Immature natural killer cell (primary cell): Measurements from ENCODE around the gene NDUFA7. TPM values are rescaled to one million over a fixed set of nuclear protein-coding genes. Genes with fewer than 3 reads are reported as not detected.
"Not testable (repeated sequence)": the region's sequence is repeated elsewhere in the genome, so short reads cannot be mapped to it uniquely, and the experiment has no call there.

Experiments
- DNase-seq, 3 donors: peaks; one replicate each; pipeline ENCODE4 v3.0.0; 2022; ENCODE audit warnings: mixed read lengths in 1 of 3
- H3K27ac Mint-ChIP-seq, 6 donors: one replicate each; pipeline ENCODE4 v1.8.0; 2020; ENCODE audit warnings: mixed read lengths in 6 of 6, mild to moderate bottlenecking in 5 of 6, inconsistent platforms in 4 of 6, moderate library complexity in 3 of 6
- H3K27me3 Mint-ChIP-seq, 3 donors: one replicate each; pipeline ENCODE4 v1.8.0; 2020 to 2021; ENCODE audit warnings: low read depth in 3 of 3, mild to moderate bottlenecking in 3 of 3, mixed read lengths in 3 of 3, moderate library complexity in 3 of 3, inconsistent platforms in 1 of 3
- H3K36me3 Mint-ChIP-seq, 3 donors: one replicate each; pipeline ENCODE4 v1.8.0; 2020; ENCODE audit warnings: mixed read lengths in 3 of 3, inconsistent platforms in 2 of 3, mild to moderate bottlenecking in 2 of 3
- H3K4me1 Mint-ChIP-seq, 2 donors: one replicate each; pipeline ENCODE4 v1.8.0; 2020; ENCODE audit warnings: inconsistent platforms in 2 of 2, mild to moderate bottlenecking in 2 of 2, mixed read lengths in 2 of 2, moderate library complexity in 1 of 2
- H3K4me3 Mint-ChIP-seq, 5 donors: one replicate each; pipeline ENCODE4 v1.8.0; 2020; ENCODE audit warnings: mild to moderate bottlenecking in 5 of 5, mixed read lengths in 5 of 5, inconsistent platforms in 3 of 5, moderate library complexity in 3 of 5
- H3K9me3 Mint-ChIP-seq, 6 donors: one replicate each; pipeline ENCODE4 v1.8.0; 2020; ENCODE audit warnings: mild to moderate bottlenecking in 6 of 6, mixed read lengths in 6 of 6, inconsistent platforms in 4 of 6, moderate library complexity in 3 of 6
- polyA plus RNA-seq, 3 donors: library from polyadenylated mRNA; unstranded; fragments of 300-500 nt; fragmentation: Illumina TruSeq; gene quantifications; one replicate each; pipeline ENCODE4 v1.2.3, GENCODE V29; 2021

The NDUFA7 gene
- polyA plus RNA-seq, 3 donors from 2014 or later: 95.2 to 173 (median 132) TPM

DNA sequence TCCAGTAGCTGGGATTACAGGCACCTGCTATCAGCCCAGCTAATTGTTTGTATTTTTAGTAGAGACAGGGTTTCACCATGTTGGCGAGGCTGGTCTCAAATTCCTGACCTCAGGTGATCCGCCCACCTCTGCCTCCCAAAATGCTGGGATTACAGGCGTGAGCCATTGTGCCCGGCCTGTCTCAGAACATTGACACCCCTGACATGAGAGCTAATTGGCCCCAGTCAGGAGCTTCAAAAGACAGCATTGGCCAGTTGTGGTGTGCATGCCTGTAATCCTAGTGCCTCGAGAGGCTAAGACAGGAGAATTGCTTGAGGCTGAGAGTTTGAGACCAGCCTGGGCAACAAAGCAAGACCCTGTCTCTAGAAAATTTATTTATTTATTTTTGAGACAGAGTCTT lies 31.7 kb upstream of the NDUFA7 start:
- not testable (repeated sequence) for H3K36me3 Mint-ChIP-seq, H3K9me3 Mint-ChIP-seq, H3K27ac Mint-ChIP-seq, H3K27me3 Mint-ChIP-seq, DNase-seq, H3K4me3 Mint-ChIP-seq, H3K4me1 Mint-ChIP-seq

DNA sequence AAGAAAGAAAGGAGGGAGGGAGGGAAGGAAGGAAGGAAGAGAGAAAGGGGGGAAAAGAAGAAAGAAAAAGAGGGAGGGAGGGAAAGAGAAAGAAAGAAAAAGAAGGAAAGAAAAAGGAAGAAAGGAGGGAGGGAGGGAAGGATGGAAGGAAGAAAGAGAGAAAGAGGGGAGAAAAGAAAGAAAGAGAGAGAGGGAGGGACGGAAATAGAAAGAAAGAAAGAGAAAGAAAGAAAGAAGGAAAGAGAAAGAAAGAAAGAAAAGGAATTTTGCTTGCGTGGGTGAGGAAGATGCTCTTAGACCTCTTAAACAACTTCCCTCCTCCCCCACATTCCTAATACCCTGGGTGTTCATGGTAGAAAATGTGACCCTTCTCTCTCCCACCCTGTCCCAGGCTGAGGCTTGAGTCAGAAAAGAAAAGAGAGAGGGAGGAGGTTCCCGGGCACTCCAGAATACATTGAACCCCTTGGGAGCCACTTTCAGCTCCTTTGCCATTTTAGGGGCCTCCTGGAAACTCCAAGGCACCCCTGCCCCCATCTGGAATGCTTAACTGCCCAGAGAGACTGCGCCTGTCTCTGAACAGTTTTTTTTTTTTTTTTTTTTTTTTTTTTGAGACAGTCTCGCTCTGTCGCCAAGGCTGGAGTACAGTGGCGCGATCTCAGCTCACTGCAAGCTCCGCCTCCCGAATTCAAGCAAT lies 31.1 kb upstream of the NDUFA7 start:
- Mint-ChIP-seq H3K27ac (no peak overlapping the region), H3K27me3 (peaks cover 4 to 9% (median 8%) of the 10 kb centered on the region in 3 donors), H3K36me3 (no peaks in the 10 kb centered on the region), H3K4me1 (peaks cover 2 to 5% of the 10 kb centered on the region in 2 donors), H3K4me3 (no peak overlapping the region), H3K9me3 (no peaks in the 10 kb centered on the region)
- no peak for DNase-seq

DNA sequence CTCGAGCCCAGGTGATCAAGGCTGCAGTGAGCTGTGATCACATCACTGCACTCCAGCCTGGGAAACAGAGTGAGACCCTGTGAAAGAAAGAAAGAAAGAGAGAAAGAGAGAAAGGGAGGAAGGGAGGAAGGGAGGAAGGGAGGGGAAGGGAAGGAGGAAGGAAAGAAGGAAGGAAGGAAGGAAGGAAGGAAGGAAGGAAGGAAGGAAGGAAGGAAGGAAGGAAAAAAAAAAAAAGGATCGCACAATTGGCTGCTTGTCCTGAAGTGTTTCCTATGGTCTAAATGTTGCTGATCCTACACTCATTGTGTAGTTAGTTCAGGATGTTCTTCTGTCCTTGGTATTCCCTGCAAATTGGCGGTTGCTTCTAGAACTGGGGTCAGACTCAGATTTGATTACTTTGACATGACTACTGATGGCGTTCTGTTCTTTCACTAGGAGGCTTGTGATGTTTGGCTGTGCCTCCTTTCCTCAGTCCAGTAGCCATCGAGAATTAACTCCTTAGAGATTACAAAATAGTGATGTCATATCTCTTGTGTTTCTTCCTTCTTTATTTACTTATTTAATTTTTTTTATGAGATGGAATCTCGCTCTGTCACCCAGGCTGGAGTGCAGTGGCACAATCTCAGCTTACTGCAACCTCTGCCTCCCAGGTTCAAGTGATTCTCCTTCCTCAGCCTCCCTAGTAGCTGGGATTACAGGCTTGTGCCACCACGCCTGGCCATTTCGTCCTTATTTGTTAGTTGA lies 28.6 kb upstream of the NDUFA7 start:
- peaks cover 4 to 11% (median 8%) of the 10 kb centered on the region in 3 donors for H3K27me3 Mint-ChIP-seq
- not testable (repeated sequence) for H3K9me3 Mint-ChIP-seq, H3K27ac Mint-ChIP-seq

DNA sequence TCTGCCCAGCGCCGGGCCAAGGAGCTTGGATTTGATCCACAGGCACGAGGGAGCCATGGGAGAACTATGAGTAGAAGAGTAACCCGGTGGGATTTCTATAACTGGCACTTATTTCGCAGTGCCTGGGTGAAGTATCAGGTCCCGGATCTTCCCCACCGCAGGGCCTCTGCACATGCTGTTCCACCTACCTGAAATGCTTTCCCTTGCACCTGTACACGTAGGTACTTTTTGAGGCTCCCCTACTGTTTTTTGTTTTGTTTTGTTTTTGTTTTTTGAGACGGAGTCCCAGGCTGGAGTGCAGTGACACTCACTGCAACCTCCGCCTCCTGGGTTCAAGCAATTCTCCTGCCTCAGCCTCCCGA lies 22.3 kb upstream of the NDUFA7 start:
- Mint-ChIP-seq H3K4me1 (peaks cover 19 to 25% of the 10 kb centered on the region in 2 donors), H3K4me3 (peak overlapping the region; percentile 86 to 90 (median 87)), H3K36me3 (no peaks in the 10 kb centered on the region), H3K27ac (peak overlapping the region; percentile 39 to 92 (median 86)), H3K27me3 (peaks cover 0 to 8% (median 6%) of the 10 kb centered on the region in 3 donors), H3K9me3 (no peaks in the 10 kb centered on the region)
- DNase-seq: no peak

More for the DNA sequence above, 28.6 kb upstream of the NDUFA7 start:
- not testable (repeated sequence) for H3K4me1 Mint-ChIP-seq, H3K4me3 Mint-ChIP-seq, DNase-seq, H3K36me3 Mint-ChIP-seq

DNA sequence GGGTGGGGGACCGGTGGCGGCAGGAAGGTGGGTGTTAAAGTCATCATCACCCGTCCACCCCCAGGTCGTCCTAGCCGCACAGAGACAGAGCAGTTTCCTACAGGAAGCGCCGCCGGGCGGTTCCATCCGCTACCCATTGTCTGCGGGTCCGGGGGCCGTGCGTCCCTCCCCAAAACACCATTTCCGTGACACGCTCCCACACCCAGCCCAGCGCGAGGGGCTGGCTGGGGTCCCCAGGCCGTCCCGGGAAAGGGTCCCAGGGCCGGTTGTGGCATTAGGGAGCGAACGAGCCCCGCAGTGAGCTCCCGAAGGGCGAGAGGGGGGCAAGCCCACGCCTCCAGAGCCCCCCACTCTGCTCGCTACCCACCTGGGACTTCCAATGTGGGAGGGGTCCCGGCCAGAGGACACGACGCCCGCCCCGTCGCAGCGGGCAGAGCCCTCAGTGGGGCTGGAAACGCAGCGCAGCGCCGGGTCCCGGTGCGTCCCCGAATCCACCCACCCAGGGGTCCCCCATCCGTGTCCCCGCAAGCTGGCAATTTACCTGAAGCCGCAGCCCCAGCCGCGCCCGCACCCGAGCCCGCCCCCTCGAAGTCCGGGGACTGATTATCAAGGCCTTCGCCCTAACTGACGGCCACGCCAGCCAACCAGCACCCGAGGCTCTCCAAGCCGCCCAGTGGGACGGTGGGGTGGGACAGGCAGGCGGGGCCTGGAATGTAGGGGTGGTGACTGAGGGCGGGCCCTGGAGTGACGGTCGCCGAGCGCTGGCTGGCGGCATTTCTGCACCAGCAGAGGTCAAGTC lies 21.7 kb upstream of the NDUFA7 start, which contains the start of gene KANK3:
Gene KANK3, minus strand, starts transcription at position 579 of the 799 bp plus-strand sequence. CDS start 5,434 bp downstream, outside the sequence.
- Mint-ChIP-seq H3K36me3 (no peaks in the 10 kb centered on the region), H3K4me1 (peaks cover 19 to 25% of the 10 kb centered on the region in 2 donors), H3K27me3 (peaks cover 4 to 8% (median 6%) of the 10 kb centered on the region in 3 donors), H3K4me3 (peak within 1 kb of the TSS; percentile 86 to 90 (median 87)), H3K27ac (peak within 1 kb of the TSS; percentile 79 to 93 (median 88)), H3K9me3 (no peaks in the 10 kb centered on the region)
- peak; percentile 93 to 95 (median 95) for DNase-seq

DNA sequence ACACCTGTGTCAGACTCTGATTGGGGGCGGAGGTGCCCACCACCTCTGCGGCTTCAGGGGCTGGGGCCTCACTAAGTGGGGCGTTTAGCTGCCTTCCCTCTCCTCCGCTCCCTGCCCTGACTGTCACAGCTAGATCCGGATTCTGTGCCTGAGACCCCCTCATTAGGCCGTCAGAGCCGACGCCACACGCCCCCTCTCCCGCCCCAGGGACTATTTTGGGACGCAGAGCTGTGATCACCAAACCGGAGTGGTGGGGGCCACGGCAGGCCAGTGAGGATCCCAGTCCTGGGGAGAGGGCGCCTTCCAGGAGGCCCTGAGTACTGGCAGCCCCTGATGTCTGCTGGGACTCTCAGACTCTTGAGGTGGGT lies 21.1 kb upstream of the NDUFA7 start:
- Mint-ChIP-seq H3K27me3 (peaks cover 4 to 9% (median 8%) of the 10 kb centered on the region in 3 donors), H3K9me3 (no peaks in the 10 kb centered on the region), H3K4me3 (peak overlapping the region; percentile 52 to 90 (median 75)), H3K4me1 (peaks cover 21 to 25% of the 10 kb centered on the region in 2 donors), H3K36me3 (no peaks in the 10 kb centered on the region), H3K27ac (peak overlapping the region; percentile 76 to 93 (median 88))
- no peak for DNase-seq

DNA sequence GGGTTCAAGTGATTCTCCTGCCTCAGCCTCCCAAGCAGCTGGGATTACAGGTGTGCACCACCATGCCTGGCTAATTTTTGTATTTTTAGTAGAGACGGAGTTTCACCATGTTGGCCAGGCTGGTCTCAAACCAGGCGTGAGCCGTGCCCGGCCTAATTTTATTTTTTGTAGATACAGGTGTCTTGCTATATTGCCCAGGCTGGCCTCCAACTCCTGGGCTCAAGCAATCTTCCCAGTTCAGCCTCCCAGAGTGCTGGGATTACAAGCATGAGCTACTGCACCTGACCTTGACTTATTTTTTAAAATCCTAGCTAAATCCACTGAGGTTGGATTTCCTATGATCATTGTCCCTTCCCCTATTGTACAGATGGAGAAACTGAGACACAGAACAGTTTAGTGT lies 20.3 kb upstream of the NDUFA7 start:
- not testable (repeated sequence) for H3K36me3 Mint-ChIP-seq, H3K27me3 Mint-ChIP-seq, H3K9me3 Mint-ChIP-seq, DNase-seq
- Mint-ChIP-seq H3K27ac (peak overlapping the region; percentile 76 to 93 (median 88)), H3K4me3 (peak overlapping the region; percentile 42 to 90 (median 71)), H3K4me1 (peaks cover 21 to 25% of the 10 kb centered on the region in 2 donors)

DNA sequence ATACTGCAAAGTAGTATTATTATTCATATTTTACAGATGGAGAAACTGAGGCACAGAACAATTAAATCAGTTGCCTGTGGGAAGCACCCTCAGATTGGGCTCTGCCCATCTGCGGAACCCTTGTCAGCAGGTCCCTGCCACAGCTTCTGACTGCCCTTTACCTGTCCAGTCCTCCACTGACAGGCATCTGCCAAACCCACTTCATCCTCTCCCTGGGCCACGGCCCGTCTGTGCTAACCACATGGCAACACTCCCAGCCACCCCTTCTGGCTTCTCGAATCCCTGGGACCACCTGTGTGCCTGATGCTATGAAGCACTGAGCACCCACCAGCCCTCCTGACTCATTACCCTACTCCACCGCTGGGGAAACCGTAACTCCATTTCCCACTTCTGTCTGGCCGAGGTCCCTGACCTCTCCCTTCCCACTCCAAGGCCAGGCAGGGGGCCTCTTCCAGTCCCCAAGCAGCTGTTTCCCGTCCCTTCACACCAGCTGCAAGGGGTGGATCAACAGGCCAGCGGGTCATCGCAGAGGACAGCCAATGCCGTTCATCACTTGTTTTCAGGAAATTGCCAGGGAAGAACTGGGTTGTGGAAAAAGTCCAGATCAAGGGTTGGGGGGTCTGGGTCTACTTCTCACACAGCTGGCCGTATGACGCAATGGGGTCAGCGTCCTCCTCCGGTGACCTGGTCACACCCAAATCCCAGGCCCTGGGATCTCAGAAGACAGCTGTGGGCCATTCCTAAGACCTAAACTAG lies 19.3 kb upstream of the NDUFA7 start:
- H3K4me1 Mint-ChIP-seq: peaks cover 28 to 31% of the 10 kb centered on the region in 2 donors
- H3K9me3 Mint-ChIP-seq: no peaks in the 10 kb centered on the region
- no peak overlapping the region for H3K4me3 Mint-ChIP-seq
- peak overlapping the region in 4 of 6 donors; percentile 30 to 93 (median 72) for H3K27ac Mint-ChIP-seq
- H3K27me3 Mint-ChIP-seq: peaks cover 8 to 14% (median 9%) of the 10 kb centered on the region in 3 donors
- no peaks in the 10 kb centered on the region for H3K36me3 Mint-ChIP-seq
- DNase-seq: no peak

DNA sequence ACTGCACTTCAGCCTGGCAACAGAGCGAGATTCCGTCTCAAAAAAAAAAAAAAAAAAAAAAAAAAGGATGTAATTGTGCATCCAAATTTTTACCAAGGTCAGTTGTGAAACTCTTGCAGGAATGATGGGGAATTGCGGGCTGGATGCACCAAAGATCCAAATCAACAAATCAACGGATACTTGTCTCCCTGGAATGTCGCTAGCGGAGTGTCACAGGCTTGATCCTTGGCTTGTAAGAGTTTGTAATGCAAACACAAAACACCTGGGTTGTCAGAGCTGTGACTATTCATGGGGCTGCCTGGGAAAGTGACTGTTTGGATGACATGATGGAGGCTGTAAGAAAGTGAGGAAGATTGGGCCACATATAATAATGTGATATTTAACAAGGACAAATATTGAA lies 17.7 kb upstream of the NDUFA7 start:
- Mint-ChIP-seq H3K36me3 (no peaks in the 10 kb centered on the region), H3K4me3 (peak overlapping the region in 1 of 5 donors; percentile 9), H3K4me1 (peaks cover 28 to 30% of the 10 kb centered on the region in 2 donors), H3K27me3 (peaks cover 5 to 12% (median 9%) of the 10 kb centered on the region in 3 donors), H3K27ac (no peak overlapping the region), H3K9me3 (no peaks in the 10 kb centered on the region)
- DNase-seq: no peak

DNA sequence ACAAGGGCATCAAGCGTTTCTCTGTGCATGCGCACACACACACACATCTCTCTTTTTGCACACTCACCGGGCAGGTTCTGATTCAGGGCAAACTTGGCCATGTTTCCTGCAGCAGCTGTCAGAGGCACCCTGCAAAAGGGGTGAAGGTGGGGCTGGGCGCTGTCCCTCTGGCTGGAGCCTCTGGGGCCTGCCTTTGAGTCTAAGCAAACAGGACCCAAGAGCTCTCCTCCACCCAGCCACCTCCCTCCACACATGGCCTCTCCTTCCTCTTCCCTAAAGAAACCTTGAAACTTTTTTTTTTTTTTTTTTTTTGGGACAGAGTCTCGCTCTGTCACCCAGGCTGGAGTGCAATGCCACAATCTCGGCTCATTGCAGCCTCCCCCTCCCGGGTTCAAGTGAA lies 16.6 kb upstream of the NDUFA7 start:
- Mint-ChIP-seq H3K27me3 (peaks cover 3 to 9% (median 8%) of the 10 kb centered on the region in 3 donors), H3K4me1 (peaks cover 22 to 24% of the 10 kb centered on the region in 2 donors), H3K9me3 (no peaks in the 10 kb centered on the region), H3K27ac (peak overlapping the region in 1 of 6 donors; percentile 69), H3K36me3 (no peaks in the 10 kb centered on the region), H3K4me3 (no peak overlapping the region)
- DNase-seq: no peak

DNA sequence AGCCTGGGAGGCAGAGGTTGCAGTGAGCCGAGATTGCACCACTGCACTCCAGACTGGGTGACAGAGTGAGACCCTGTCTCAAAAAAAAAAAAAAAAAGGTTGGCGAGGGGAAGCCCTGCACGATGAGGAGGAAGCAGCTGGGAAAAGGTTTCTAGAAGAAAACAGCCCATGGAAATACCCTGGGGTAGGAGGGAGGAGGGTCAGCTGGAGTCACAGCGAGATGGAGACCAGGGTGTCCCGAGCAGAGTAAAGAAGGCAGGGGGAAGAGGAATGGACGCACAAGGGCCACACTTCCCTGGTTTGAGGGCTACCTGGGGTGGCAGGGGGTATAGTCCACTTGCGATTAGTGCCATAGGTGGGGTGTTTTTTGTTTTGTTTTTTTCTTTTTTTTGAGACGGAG lies 15.5 kb upstream of the NDUFA7 start:
- no peaks in the 10 kb centered on the region for H3K36me3 Mint-ChIP-seq
- H3K27ac Mint-ChIP-seq: no peak overlapping the region
- peaks cover 3 to 9% (median 8%) of the 10 kb centered on the region in 3 donors for H3K27me3 Mint-ChIP-seq
- no peak for DNase-seq
- H3K9me3 Mint-ChIP-seq: no peaks in the 10 kb centered on the region
- H3K4me3 Mint-ChIP-seq: no peak overlapping the region
- H3K4me1 Mint-ChIP-seq: peaks cover 14 to 18% of the 10 kb centered on the region in 2 donors

DNA sequence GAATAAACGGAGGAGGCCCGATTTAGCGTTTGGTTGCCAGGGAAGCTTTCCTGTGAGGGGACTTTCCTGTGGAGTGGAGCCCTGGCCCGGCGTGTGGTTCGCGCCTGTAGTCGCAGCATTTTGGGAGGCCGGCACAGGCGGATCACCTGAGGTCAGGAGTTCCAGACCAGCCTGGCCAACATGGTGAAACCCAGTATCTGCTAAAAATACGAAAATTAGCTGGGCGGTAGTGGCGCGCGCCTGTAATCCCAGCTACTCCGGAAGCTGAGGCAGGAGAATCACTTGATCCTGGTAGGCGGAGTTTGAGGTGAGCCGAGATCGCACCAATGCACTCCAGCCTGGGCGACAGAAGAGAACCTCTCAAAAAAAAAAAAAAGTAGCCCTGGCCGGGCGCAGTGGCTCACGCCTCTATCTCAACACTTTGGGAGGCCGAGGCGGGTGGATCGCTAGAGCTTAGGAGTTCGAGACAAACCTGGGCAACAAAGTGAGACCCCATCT lies 14.9 kb upstream of the NDUFA7 start:
- H3K36me3 Mint-ChIP-seq: no peaks in the 10 kb centered on the region
- peak overlapping the region; percentile 72 to 81 (median 79) for H3K4me3 Mint-ChIP-seq
- no peaks in the 10 kb centered on the region for H3K9me3 Mint-ChIP-seq
- peaks cover 3 to 9% (median 8%) of the 10 kb centered on the region in 3 donors for H3K27me3 Mint-ChIP-seq
- peak overlapping the region in 3 of 6 donors; percentile 34 to 83 (median 77) for H3K27ac Mint-ChIP-seq
- peaks cover 12 to 17% of the 10 kb centered on the region in 2 donors for H3K4me1 Mint-ChIP-seq
- DNase-seq: no peak
